Measurements from ENCODE around the gene COMMD2. TPM values are rescaled to one million over a fixed set of nuclear protein-coding genes. Genes with fewer than 3 reads are reported as not detected.

Gene COMMD2
- polyA plus RNA-seq, 3 donors: 15.1 to 74.4 (median 73.5) TPM

DNA sequence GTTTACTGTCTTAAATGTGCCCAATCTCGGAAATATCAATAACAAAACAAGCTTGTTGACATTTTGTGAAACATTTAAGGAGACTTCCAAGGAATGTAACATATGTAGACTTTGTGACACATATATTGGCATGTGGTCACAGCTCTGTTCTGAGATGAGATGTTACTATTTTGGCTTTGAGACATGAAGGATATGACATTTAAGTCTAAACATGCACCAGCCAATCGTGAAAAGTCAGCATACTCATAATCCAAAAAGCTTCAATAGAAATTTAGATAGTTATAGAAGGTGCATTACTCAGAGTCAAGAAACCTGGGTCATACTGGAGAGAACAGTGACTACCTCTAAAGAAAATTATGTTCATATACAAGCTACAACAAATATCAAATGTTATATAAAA is 13.4 kb downstream of the COMMD2 start:
- WGBS (ENCODE audit: insufficient coverage): 100% methylated on average over 1 of the region's 2 CpGs
- Mint-ChIP-seq H3K36me3 (peaks cover 43 to 44% of the 10 kb centered on the region in 2 donors), H3K4me3 (no peak overlapping the region)

DNA sequence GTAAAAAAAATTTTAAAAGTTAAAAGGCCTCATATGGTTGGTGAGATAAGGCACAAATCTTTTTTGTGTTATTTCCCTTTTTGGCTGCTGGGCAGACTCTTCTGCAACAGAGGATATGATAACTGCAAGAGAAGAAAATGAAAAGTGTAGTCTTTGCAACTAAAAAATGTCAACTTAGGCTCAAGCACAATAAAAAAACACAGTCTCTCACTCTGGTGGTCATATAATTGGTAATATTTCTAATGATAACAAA is 15.4 kb downstream of the COMMD2 start:
- H2AFZ ChIP-seq (ENCODE audit: insufficient read depth, low read depth, low read length, poor library complexity, severe bottlenecking): no peak overlapping the region
- no peak for DNase-seq
- no peaks in the 10 kb centered on the region for H3K79me2 ChIP-seq (ENCODE audit: insufficient read depth, low read length)
- H3K4me3 ChIP-seq (replicated peaks in 1 of 3; ENCODE audit: low read depth in 2 of 3, low read length in 3 of 3): no peak overlapping the region
- H3K4me2 ChIP-seq (replicated peaks; ENCODE audit: extremely low read depth, low read length, poor library complexity, severe bottlenecking): no peak overlapping the region
- Mint-ChIP-seq H3K4me3 (no peak overlapping the region), H3K9me3 (no peaks in the 10 kb centered on the region), H3K4me1 (no peaks in the 10 kb centered on the region), H3K36me3 (peaks cover 29 to 33% of the 10 kb centered on the region in 2 donors), H3K27ac (no peak overlapping the region), H3K27me3 (ENCODE audit: low read depth in 3 of 3) (peaks cover 0 to 8% (median 0%) of the 10 kb centered on the region in 3 donors)
- H3K27ac ChIP-seq (ENCODE audit: low read depth in 1 of 2, low read length in 2 of 2): no peak overlapping the region
- no peak for TF ChIP-seq CTCF (IDR thresholded peaks at IDR 0.05)
- H3K27me3 ChIP-seq (ENCODE audit: control insufficient read depth in 2 of 2, insufficient read depth in 2 of 2, low read length in 2 of 2): no peaks in the 10 kb centered on the region
- H3K36me3 ChIP-seq (replicated peaks in 1 of 2; ENCODE audit: control insufficient read depth in 1 of 2, insufficient read depth in 2 of 2, low read length in 2 of 2): peaks cover 26 to 30% of the 10 kb centered on the region in 2 donors
- no peaks in the 10 kb centered on the region for H3K4me1 ChIP-seq (ENCODE audit: control insufficient read depth in 1 of 2, insufficient read depth in 2 of 2, low read length in 2 of 2)
- H4K20me1 ChIP-seq (ENCODE audit: insufficient read depth, low read length): no peaks in the 10 kb centered on the region
- no peaks in the 10 kb centered on the region for H3K9me3 ChIP-seq (replicated peaks in 1 of 2; ENCODE audit: control insufficient read depth in 1 of 2, insufficient read depth in 1 of 2, low read length in 2 of 2)
- intact Hi-C loops (cut with micrococcal nuclease): no loop called here
- H3K9ac ChIP-seq (ENCODE audit: insufficient read depth, low read length, poor library complexity, severe bottlenecking): no peak overlapping the region

More for the DNA sequence above, 13.4 kb downstream of the COMMD2 start:
- peaks cover 33 to 50% of the 10 kb centered on the region in 2 donors for H3K36me3 ChIP-seq (replicated peaks in 1 of 2; ENCODE audit: control insufficient read depth in 1 of 2, insufficient read depth in 2 of 2, low read length in 2 of 2)
- no peak overlapping the region for H3K4me3 ChIP-seq (replicated peaks in 1 of 3; ENCODE audit: low read depth in 2 of 3, low read length in 3 of 3)
- no peaks in the 10 kb centered on the region for H3K79me2 ChIP-seq (ENCODE audit: insufficient read depth, low read length)
- no peak overlapping the region for H2AFZ ChIP-seq (ENCODE audit: insufficient read depth, low read depth, low read length, poor library complexity, severe bottlenecking)
- H3K27ac ChIP-seq (ENCODE audit: low read depth in 1 of 2, low read length in 2 of 2): no peak overlapping the region
- H3K9ac ChIP-seq (ENCODE audit: insufficient read depth, low read length, poor library complexity, severe bottlenecking): no peak overlapping the region
- H3K4me2 ChIP-seq (replicated peaks; ENCODE audit: extremely low read depth, low read length, poor library complexity, severe bottlenecking): no peak overlapping the region
- H3K4me1 Mint-ChIP-seq: no peaks in the 10 kb centered on the region
- no peaks in the 10 kb centered on the region for H3K4me1 ChIP-seq (ENCODE audit: control insufficient read depth in 1 of 2, insufficient read depth in 2 of 2, low read length in 2 of 2)
- intact Hi-C loops (cut with micrococcal nuclease): no loop called here
- H3K9me3 Mint-ChIP-seq: no peaks in the 10 kb centered on the region
- H3K9me3 ChIP-seq (replicated peaks in 1 of 2; ENCODE audit: control insufficient read depth in 1 of 2, insufficient read depth in 1 of 2, low read length in 2 of 2): no peaks in the 10 kb centered on the region
- H4K20me1 ChIP-seq (ENCODE audit: insufficient read depth, low read length): no peaks in the 10 kb centered on the region
- TF ChIP-seq CTCF (IDR thresholded peaks at IDR 0.05): no peak
- no peaks in the 10 kb centered on the region for H3K27me3 ChIP-seq (ENCODE audit: control insufficient read depth in 2 of 2, insufficient read depth in 2 of 2, low read length in 2 of 2)
- H3K27me3 Mint-ChIP-seq (ENCODE audit: low read depth in 3 of 3): no peaks in the 10 kb centered on the region
- no peak for DNase-seq
- peak overlapping the region in 1 of 7 donors; percentile 21 for H3K27ac Mint-ChIP-seq

Data from CD14-positive monocyte (primary cell).